GM12873 (cell line): ENCODE data around the gene GIMAP7.

ENCODE experiments used
- CTCF ChIP-seq: IDR thresholded peaks from 2 replicates; pipeline ENCODE4 v1.5.1; 2012; ENCODE audit warnings: low read depth, mild to moderate bottlenecking, moderate library complexity, low read length, control low read depth; ENCODE audit not compliant: insufficient read depth; ENCODE audit errors: missing control alignments

Gene GIMAP7

GRCh38 chr7:150556521-150557138, 42.0 kb downstream of the GIMAP7 start:
- no peak for TF ChIP-seq CTCF

- TF ChIP-seq CTCF, result no peak
Measured at GRCh38 chr7:150560486-150560885, 45.8 kb downstream of the GIMAP7 start.

GRCh38 chr7:150562919-150563318, 48.2 kb downstream of the GIMAP7 start:
- TF ChIP-seq CTCF, result no peak

- no peak for TF ChIP-seq CTCF
Measured at GRCh38 chr7:150564006-150564405, 49.3 kb downstream of the GIMAP7 start.

GRCh38 chr7:150564566-150564965, 49.9 kb downstream of the GIMAP7 start:
- TF ChIP-seq CTCF, result no peak

GRCh38 chr7:150565239-150565638, 50.6 kb downstream of the GIMAP7 start:
- no peak for TF ChIP-seq CTCF

- no peak for TF ChIP-seq CTCF
Measured at GRCh38 chr7:150566123-150566522, 51.5 kb downstream of the GIMAP7 start.

- TF ChIP-seq CTCF, result no peak
Measured at GRCh38 chr7:150566572-150566971, 51.9 kb downstream of the GIMAP7 start.
